Astrocyte of the spinal cord (primary cell): Measurements from ENCODE around the gene P2RY6.

Source experiments
- DNase-seq: peaks from one replicate; pipeline ENCODE4 v3.0.0; 2011; ENCODE audit warnings: low read depth, low spot score
- H3K4me3 ChIP-seq: 2 replicates; pipeline ENCODE4 v1.5.1; 2011; ENCODE audit warnings: low read depth, mild to moderate bottlenecking, low read length, moderate library complexity
- CTCF ChIP-seq: IDR thresholded peaks from 2 replicates; pipeline ENCODE4 v1.5.1; 2012; ENCODE audit warnings: low read depth, mild to moderate bottlenecking, low read length, inconsistent platforms
- in situ Hi-C: cut with HindIII; loops from 2 replicates; pipeline ENCODE4 v1.10.0; 2017; ENCODE audit warnings: low sequenced_read_pairs

P2RY6 gene

GRCh38 chr11:73244589-73245240, 27.4 kb upstream of the P2RY6 start:
- TF ChIP-seq CTCF = no peak
- in situ Hi-C loops = no loop called here
- H3K4me3 ChIP-seq = no peak overlapping the region
- no peak for DNase-seq

DNA sequence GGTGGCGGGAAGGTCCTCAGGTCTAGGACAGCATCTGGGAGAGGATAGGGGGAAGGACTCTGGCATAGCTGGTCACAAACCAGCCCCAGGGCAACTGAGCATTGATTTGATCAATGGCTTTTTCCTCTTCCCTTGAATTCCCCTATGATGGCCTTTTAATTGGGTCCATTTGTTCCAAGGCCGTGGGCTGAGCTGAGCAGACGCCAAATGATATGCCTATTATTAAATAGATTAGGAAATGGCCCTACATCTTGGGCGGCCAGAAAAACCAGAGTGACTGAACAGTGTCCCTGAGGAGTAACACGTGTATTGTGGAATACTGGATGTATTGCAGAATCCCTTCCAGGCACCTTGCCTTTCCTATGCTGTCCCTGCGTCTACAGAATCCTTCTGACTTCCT, 26.7 kb upstream of the P2RY6 start:
- DNase-seq = no peak
- no peak overlapping the region for H3K4me3 ChIP-seq
- in situ Hi-C loops = no loop called here
- no peak for TF ChIP-seq CTCF

- no peak overlapping the region for H3K4me3 ChIP-seq
- no peak for DNase-seq
- in situ Hi-C loops = no loop called here
- TF ChIP-seq CTCF = no peak
Measured at GRCh38 chr11:73246303-73246702, 25.8 kb upstream of the P2RY6 start.

DNA sequence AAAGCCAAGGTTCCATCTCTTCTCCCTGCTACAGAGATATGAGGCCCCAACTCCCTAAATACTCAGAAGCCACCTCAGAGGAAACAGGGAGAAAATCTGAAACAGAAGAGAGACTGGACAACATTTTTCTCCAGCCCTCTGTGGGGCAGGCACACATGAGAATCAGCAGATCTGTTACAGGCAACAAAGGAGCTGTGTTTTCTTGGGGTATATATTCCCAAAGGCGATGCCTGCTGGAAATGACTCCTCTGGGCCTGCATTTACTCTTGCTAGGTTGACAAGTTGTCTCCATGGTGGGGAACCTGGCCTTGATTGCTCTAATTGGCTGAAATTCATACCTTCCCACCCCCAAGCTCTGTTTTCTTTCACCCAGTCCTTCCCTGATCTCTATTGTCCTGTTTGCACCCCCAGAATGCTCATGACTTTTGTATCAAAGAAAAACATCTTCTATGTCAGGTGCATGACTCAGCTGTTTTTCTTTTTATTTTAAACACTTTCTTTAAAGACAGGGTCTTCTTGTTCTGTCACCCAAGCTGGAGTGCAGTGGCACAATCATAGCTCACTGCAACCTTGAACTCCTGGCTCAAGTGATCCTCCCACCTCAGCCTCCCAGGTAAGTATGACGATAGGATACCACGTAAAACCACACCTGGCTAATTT, 23.5 kb upstream of the P2RY6 start:
- no peak for TF ChIP-seq CTCF
- in situ Hi-C loops = no loop called here
- no peak for DNase-seq
- H3K4me3 ChIP-seq = no peak overlapping the region

- no peak overlapping the region for H3K4me3 ChIP-seq
- in situ Hi-C loops = no loop called here
- peak; percentile 39 for DNase-seq
- TF ChIP-seq CTCF = no peak
Measured at GRCh38 chr11:73249304-73249703, 22.8 kb upstream of the P2RY6 start.

GRCh38 chr11:73249853-73250783, 22.0 kb upstream of the P2RY6 start:
- no peak for TF ChIP-seq CTCF
- no peak overlapping the region for H3K4me3 ChIP-seq
- in situ Hi-C loops = no loop called here
- DNase-seq = no peak
